HL-60 (cell line): Measurements from ENCODE around the gene TMEM131L.
A peak's percentile ranks its signal among the peaks of the same experiment; 100 is the strongest.

Experiments used
- CTCF ChIP-seq: IDR thresholded peaks from one replicate; pipeline ENCODE4 v1.5.1; 2011; ENCODE audit warnings: low read length, control low read depth, inconsistent platforms; ENCODE audit not compliant: insufficient read depth
- POLR2AphosphoS5 ChIP-seq: IDR thresholded peaks from 2 replicates; pipeline ENCODE4 v1.6.1; 2012; ENCODE audit warnings: low read depth
- REST ChIP-seq: IDR thresholded peaks from 2 replicates; pipeline ENCODE4 v1.6.1; 2012; ENCODE audit warnings: low read depth; ENCODE audit not compliant: insufficient replicate concordance
- SPI1 ChIP-seq: IDR thresholded peaks from 2 replicates; pipeline ENCODE4 v1.6.1; 2012; ENCODE audit warnings: low read depth, mild to moderate bottlenecking, borderline replicate concordance

- TF ChIP-seq POLR2AphosphoS5 (no peak), CTCF (no peak), REST (no peak), SPI1 (peak; percentile 85)
These were observed 186.1 kb downstream of the TMEM131L start for GRCh38 chr4:153652051-153652784.
